Neural progenitor cell (in vitro differentiated cells): Measurements from ENCODE around the gene FBXO10. TPM values are rescaled to one million over a fixed set of nuclear protein-coding genes. Genes with fewer than 3 reads are reported as not detected.

Experiments used
- DNase-seq: peaks from one replicate; pipeline ENCODE4 v3.0.0-alpha.2; 2016; ENCODE audit warnings: low spot score
- H2AFZ ChIP-seq: fragments of 200-600 bp; sonication (generic); replicated peaks from 2 replicates; pipeline ENCODE4 v1.6.1; 2016; ENCODE audit warnings: antibody characterized with exemption
- H3F3A ChIP-seq: fragments of 200-600 bp; sonication (generic); 2 replicates; pipeline ENCODE4 v1.6.1; 2016; ENCODE audit warnings: antibody characterized with exemption, low read depth
- H3K27ac ChIP-seq: fragments of 200-600 bp; sonication (generic); 2 replicates; pipeline ENCODE4 v1.5.1; 2016; ENCODE audit warnings: mild to moderate bottlenecking
- H3K27me3 ChIP-seq: fragments of 200-600 bp; sonication (generic); 2 replicates; pipeline ENCODE4 v1.6.1; 2016; ENCODE audit warnings: mild to moderate bottlenecking, moderate library complexity
- H3K36me3 ChIP-seq: fragments of 200-600 bp; sonication (generic); 2 replicates; pipeline ENCODE4 v1.5.1; 2016
- H3K4me1 ChIP-seq: fragments of 200-600 bp; sonication (generic); 2 replicates; pipeline ENCODE4 v1.6.1; 2016; ENCODE audit warnings: mixed run types
- H3K4me2 ChIP-seq: fragments of 200-600 bp; sonication (generic); 2 replicates; pipeline ENCODE4 v1.6.1; 2016
- H3K4me3 ChIP-seq: fragments of 200-600 bp; sonication (generic); 2 replicates; pipeline ENCODE4 v1.5.1; 2016
- H3K79me2 ChIP-seq: fragments of 200-600 bp; sonication (generic); 2 replicates; pipeline ENCODE4 v1.6.1; 2016; ENCODE audit warnings: low read depth
- H3K9ac ChIP-seq: fragments of 200-600 bp; sonication (generic); 2 replicates; pipeline ENCODE4 v1.6.1; 2016
- H3K9me3 ChIP-seq: fragments of 200-600 bp; sonication (generic); 2 replicates; pipeline ENCODE4 v1.5.1; 2016; ENCODE audit warnings: low read depth
- H4K20me1 ChIP-seq: fragments of 200-600 bp; sonication (generic); 2 replicates; pipeline ENCODE4 v1.6.1; 2016; ENCODE audit warnings: low read depth
- H3K27ac Mint-ChIP-seq: 3 replicates; pipeline ENCODE4 v1.8.0; 2021; ENCODE audit warnings: mixed read lengths
- H3K27me3 Mint-ChIP-seq: 2 replicates; pipeline ENCODE4 v1.8.0; 2022; ENCODE audit warnings: low read depth, mild to moderate bottlenecking, inconsistent platforms, moderate library complexity, mixed read lengths; ENCODE audit not compliant: insufficient read depth
- H3K36me3 Mint-ChIP-seq: 3 replicates; pipeline ENCODE4 v1.8.0; 2021; ENCODE audit warnings: mixed read lengths
- H3K4me1 Mint-ChIP-seq: 3 replicates; pipeline ENCODE4 v1.8.0; 2021; ENCODE audit warnings: mixed read lengths
- H3K4me3 Mint-ChIP-seq: 3 replicates; pipeline ENCODE4 v1.8.0; 2021; ENCODE audit warnings: mild to moderate bottlenecking, moderate library complexity, mixed read lengths
- H3K9me3 Mint-ChIP-seq: 3 replicates; pipeline ENCODE4 v1.8.0; 2020; ENCODE audit warnings: mixed read lengths
- EZH2 ChIP-seq: fragments of 200-600 bp; sonication (generic); IDR thresholded peaks from 2 replicates; pipeline ENCODE4 v1.6.1; 2017; ENCODE audit warnings: antibody characterized with exemption, mild to moderate bottlenecking, moderate library complexity
- EZH2phosphoT487 ChIP-seq: fragments of 200-600 bp; sonication (generic); IDR thresholded peaks from 2 replicates; pipeline ENCODE4 v1.6.1; 2017; ENCODE audit warnings: antibody characterized with exemption
- total RNA-seq: library from RNA; depleted of rRNA; stranded (reverse); fragments of >200 nt; gene quantifications from 2 replicates; pipeline ENCODE4 v1.2.3, GENCODE V29; 2015; ENCODE audit warnings: low replicate concordance
- TF ChIP-seq, protein P1 (sequence below): fragments of 200-600 bp; sonication (generic); IDR thresholded peaks from 2 replicates; pipeline ENCODE4 v1.5.1; 2017; ENCODE audit warnings: antibody characterized with exemption, mild to moderate bottlenecking

The FBXO10 gene
- total RNA-seq, 1 donor from 2014 or later, result 13.4 TPM

DNA sequence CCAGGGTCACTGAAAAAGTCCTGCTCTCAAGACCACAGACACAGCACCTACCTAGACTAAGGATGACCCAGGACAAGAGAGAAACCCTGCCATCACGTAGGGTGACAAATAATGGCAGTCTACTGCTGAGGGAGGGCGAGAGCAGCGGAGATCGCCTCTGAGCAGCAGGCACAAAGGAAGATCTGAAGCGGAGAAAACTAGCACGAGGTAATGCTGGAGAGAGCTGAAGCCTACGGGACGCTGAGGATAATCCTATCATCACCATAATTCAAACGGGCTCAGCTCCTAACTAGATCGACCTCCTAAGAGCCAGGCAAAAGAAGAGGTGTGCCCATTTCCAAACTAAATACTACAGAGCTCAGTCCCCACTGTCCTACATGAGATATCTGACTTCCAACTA is 41.3 kb downstream of the FBXO10 start:
- H3K9me3 ChIP-seq, result no peaks in the 10 kb centered on the region
- Mint-ChIP-seq H3K36me3 (peaks cover 38% of the 10 kb centered on the region), H3K27me3 (peaks cover 15% of the 10 kb centered on the region), H3K4me3 (peak overlapping the region; percentile 66), H3K27ac (peak overlapping the region; percentile 90), H3K9me3 (no peaks in the 10 kb centered on the region), H3K4me1 (peaks cover 11% of the 10 kb centered on the region)
- peaks cover 22% of the 10 kb centered on the region for H3F3A ChIP-seq
- H4K20me1 ChIP-seq, result peaks cover 15% of the 10 kb centered on the region
- H3K36me3 ChIP-seq, result no peaks in the 10 kb centered on the region
- peak overlapping the region; percentile 66 for H3K4me2 ChIP-seq
- peaks cover 19% of the 10 kb centered on the region for H3K4me1 ChIP-seq
- H2AFZ ChIP-seq, result no peak overlapping the region
- no peaks in the 10 kb centered on the region for H3K79me2 ChIP-seq
- DNase-seq, result peak; percentile 82
- TF ChIP-seq EZH2phosphoT487 (no peak), EZH2 (no peak)
- TF ChIP-seq, protein P1, sequence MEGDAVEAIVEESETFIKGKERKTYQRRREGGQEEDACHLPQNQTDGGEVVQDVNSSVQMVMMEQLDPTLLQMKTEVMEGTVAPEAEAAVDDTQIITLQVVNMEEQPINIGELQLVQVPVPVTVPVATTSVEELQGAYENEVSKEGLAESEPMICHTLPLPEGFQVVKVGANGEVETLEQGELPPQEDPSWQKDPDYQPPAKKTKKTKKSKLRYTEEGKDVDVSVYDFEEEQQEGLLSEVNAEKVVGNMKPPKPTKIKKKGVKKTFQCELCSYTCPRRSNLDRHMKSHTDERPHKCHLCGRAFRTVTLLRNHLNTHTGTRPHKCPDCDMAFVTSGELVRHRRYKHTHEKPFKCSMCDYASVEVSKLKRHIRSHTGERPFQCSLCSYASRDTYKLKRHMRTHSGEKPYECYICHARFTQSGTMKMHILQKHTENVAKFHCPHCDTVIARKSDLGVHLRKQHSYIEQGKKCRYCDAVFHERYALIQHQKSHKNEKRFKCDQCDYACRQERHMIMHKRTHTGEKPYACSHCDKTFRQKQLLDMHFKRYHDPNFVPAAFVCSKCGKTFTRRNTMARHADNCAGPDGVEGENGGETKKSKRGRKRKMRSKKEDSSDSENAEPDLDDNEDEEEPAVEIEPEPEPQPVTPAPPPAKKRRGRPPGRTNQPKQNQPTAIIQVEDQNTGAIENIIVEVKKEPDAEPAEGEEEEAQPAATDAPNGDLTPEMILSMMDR, result no peak
- H3K9ac ChIP-seq, result no peak overlapping the region
- no peaks in the 10 kb centered on the region for H3K27me3 ChIP-seq
- peak overlapping the region; percentile 85 for H3K27ac ChIP-seq
- peak overlapping the region; percentile 7 for H3K4me3 ChIP-seq

DNA sequence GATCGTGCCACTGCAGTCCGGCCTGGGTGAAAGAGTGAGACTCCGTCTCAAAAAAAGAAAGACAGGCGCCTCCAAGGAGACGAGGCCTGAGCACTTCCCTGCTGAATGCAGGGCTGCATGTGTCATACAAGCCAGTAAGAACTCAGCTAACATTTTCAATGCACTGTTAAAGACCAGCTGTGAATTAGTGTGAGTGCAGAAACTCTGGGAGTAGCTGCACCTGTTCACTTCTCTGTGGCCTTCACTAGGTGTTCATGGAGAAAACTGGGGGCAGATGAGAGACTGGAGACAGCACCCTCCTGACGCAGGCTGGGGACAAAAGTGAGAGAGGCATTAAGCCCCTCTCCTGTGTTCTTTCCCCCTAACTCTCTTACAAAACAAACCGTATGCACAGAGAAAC is 41.8 kb downstream of the FBXO10 start:
- H3K9ac ChIP-seq, result no peak overlapping the region
- H3K36me3 ChIP-seq, result no peaks in the 10 kb centered on the region
- peak overlapping the region; percentile 66 for H3K4me2 ChIP-seq
- peaks cover 22% of the 10 kb centered on the region for H3F3A ChIP-seq
- Mint-ChIP-seq H3K36me3 (peaks cover 35% of the 10 kb centered on the region), H3K27me3 (peaks cover 15% of the 10 kb centered on the region), H3K4me3 (peak overlapping the region; percentile 66), H3K27ac (peak overlapping the region; percentile 90), H3K4me1 (peaks cover 11% of the 10 kb centered on the region), H3K9me3 (no peaks in the 10 kb centered on the region)
- peaks cover 15% of the 10 kb centered on the region for H4K20me1 ChIP-seq
- no peaks in the 10 kb centered on the region for H3K9me3 ChIP-seq
- no peaks in the 10 kb centered on the region for H3K27me3 ChIP-seq
- no peaks in the 10 kb centered on the region for H3K79me2 ChIP-seq
- no peak overlapping the region for H2AFZ ChIP-seq
- no peak for TF ChIP-seq EZH2phosphoT487
- TF ChIP-seq, protein P1, result no peak
- no peak for TF ChIP-seq EZH2
- peak; percentile 29 for DNase-seq
- peak overlapping the region; percentile 85 for H3K27ac ChIP-seq
- peaks cover 19% of the 10 kb centered on the region for H3K4me1 ChIP-seq
- H3K4me3 ChIP-seq, result peak overlapping the region; percentile 7

DNA sequence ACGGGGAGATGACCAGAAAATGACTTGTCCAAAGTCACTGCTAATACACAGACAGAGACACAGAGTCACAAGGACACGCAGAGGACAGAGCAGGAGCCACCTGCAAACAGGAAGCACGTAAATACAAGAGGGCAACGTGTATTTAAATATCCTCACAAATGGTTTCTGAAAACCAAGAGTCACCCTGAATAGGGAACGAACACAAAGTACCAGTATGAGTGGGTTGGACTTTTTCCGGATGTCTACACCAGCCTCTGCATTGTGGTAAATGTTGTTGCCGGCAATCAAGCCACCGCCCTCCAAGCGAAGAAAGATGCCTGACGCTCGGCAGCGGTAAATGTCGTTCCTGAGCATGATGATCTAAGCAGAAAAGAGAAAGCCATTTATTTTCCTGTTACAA is 44.5 kb downstream of the FBXO10 start:
- H3K27me3 Mint-ChIP-seq, result peaks cover 5% of the 10 kb centered on the region
- no peaks in the 10 kb centered on the region for H3K79me2 ChIP-seq

More for the DNA sequence above, 44.5 kb downstream of the FBXO10 start:
- Mint-ChIP-seq H3K4me1 (peaks cover 14% of the 10 kb centered on the region), H3K27ac (no peak overlapping the region), H3K4me3 (no peak overlapping the region), H3K36me3 (peaks cover 33% of the 10 kb centered on the region), H3K9me3 (no peaks in the 10 kb centered on the region)
- DNase-seq, result no peak
- Histone ChIP-seq H3K9me3 (no peaks in the 10 kb centered on the region), H3K27ac (no peak overlapping the region), H3K27me3 (no peaks in the 10 kb centered on the region), H3K4me2 (no peak overlapping the region), H3K4me1 (peaks cover 19% of the 10 kb centered on the region), H2AFZ (no peak overlapping the region), H4K20me1 (peaks cover 15% of the 10 kb centered on the region), H3F3A (peaks cover 22% of the 10 kb centered on the region), H3K4me3 (no peak overlapping the region), H3K9ac (no peak overlapping the region), H3K36me3 (no peaks in the 10 kb centered on the region)
- TF ChIP-seq, protein P1, result no peak
- TF ChIP-seq EZH2, result no peak
- TF ChIP-seq EZH2phosphoT487, result no peak
